Activated CD4-positive, alpha-beta T cell treated with anti-CD3 and anti-CD28 coated beads, Interleukin-2, Interleukin-4, amounts not matched to agents 100 ng/mL and 50 ng/mL, durations not matched to agents 16 hours and 8 hours (primary cell): ENCODE measurements around the gene FZD7.

ENCODE experiments used
- DNase-seq: peaks from one replicate; pipeline ENCODE4 v3.0.0-alpha.2; 2020; ENCODE audit warnings: low spot score

The FZD7 gene

DNA sequence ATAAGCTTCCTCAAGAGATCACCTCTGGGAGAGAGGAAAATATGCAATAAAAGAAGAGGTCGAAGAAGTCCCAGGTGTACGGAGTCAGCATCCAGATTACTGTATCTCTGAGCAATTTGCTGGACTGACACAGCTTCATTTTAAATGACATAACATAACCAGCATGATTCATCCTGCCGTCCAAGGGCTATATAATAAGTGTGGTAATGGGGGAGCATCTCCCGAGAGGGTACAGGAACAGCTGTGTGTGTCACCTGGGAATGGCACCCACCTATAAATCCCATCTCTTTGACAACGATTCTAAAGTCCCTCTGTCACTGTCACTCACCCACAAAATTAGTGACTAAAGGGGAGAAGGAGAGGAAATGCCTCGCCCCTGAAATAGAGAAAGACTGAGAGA is 19.3 kb upstream of the FZD7 start:
- DNase-seq, result no peak

GRCh38 chr2:202014759-202015211 is 18.9 kb upstream of the FZD7 start:
- DNase-seq, result no peak

- DNase-seq, result no peak
These were observed 18.2 kb upstream of the FZD7 start for GRCh38 chr2:202015471-202015870.

GRCh38 chr2:202016579-202017227 is 17.0 kb upstream of the FZD7 start:
- no peak for DNase-seq

DNA sequence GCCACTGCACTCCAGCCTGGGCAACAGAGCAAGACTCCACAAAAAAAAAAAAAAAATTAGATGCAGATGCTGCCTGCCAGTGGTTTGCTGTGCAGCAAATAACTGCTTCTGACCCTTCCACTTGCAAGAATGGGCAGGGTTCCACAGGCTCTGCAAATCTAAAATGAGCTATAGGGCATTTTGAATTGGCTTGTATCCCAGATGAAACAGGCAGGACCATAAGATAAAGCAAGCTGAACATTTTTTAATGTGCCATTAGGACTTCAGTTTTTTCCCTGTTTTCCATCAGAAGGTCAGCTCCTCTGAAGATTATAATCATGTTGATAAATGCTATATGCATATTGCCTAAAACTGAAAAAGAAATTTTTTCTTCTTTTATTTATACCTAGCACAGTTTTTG is 15.7 kb upstream of the FZD7 start:
- no peak for DNase-seq

- DNase-seq, result no peak
These were observed 14.7 kb upstream of the FZD7 start for GRCh38 chr2:202018950-202019349.

DNA sequence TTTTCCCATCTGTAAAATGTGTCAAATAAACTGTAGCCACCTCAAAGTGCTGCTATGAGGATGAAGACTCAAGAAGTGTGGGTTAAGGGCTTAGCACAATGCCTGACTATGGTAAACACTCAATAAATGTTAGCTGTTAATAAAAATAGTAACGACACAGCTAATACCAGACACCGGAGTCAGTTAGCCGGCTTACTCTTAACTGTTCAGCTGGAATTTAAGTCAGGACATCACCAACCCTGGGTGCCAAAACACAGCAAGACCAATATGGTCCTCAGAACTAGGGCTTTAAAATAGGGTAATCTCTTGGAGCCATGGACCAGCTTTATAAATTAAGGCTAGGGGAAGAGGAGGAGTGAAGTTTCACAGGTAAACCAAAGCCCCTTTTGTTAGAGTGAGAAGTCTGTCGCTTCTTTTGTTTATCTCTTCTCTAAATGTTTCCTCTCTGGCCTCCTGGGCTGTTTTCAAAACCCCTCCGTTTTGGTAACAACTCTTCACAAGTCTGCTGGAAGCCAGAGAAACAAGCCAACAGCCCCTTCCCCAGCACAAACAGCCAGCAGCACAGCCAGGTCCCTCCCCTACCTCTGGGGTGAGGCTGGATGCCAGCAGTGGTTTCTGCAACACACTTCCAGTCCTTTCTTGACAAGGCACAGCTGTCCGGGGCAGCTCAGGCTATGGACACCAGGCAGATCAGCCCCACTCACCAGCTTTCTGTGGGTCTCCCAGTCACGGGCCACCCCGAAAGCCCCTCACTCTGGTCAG is 13.8 kb upstream of the FZD7 start:
- DNase-seq, result no peak

- DNase-seq, result no peak
These were observed 10.9 kb upstream of the FZD7 start for GRCh38 chr2:202022755-202023154.

DNA sequence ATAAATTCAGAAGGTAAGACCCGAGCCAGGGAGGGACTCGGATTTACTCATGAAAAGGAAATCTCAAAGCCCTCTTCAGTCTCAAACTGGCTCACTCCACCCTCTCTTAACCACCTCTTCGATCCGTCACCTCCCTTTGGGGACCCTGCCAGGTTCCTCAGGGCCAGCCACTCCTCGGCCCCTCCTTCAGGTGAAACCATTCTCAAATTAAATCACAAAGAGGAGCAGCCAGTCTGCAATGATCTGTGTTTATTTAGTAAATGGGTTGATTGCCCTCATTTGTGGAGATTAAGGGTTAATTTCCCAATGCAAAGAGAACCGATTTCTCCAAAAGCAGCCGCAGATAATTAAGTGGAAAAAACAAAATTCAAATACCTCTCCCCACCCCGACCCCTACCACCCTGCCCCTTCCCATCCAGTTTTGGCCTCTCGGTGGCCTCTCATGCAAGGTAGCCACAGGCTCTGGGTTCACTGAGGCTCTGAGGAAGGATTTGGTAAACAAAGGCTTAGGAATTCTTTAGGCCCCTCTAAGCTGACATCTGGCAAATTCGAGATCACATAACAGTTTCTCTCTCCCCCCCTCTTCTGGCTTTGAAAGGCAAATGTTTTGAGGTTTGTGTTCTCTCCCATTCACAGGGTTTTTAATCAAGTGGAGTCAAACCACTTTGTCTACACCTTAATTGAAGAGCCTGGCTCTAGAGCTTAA is 10.3 kb upstream of the FZD7 start:
- no peak for DNase-seq

- DNase-seq, result no peak
These were observed 9.8 kb upstream of the FZD7 start for GRCh38 chr2:202023904-202024266.

DNA sequence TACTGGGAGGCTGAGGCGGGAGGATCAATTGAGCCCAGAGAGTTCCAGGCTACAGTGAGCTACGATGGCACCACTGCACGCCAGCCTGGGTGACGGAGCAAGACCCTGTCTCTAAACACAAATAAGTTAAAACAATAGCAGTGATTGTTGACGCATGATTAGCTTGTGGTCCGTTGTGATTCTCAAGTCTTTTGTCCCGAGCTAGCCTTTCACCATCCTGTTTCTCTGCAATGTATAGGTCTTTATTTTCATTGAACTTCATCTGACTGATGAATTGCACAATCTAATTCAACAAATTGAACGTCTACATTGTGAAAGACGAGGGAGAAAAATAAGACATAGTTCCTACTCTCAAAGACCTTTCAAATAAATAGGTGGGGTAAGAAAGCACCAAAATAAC is 8.8 kb upstream of the FZD7 start:
- no peak for DNase-seq

- no peak for DNase-seq
These were observed 7.8 kb upstream of the FZD7 start for GRCh38 chr2:202025816-202026215.

GRCh38 chr2:202026507-202026906 is 7.1 kb upstream of the FZD7 start:
- DNase-seq, result no peak

- no peak for DNase-seq
These were observed 3.0 kb upstream of the FZD7 start for GRCh38 chr2:202030691-202031090.

- no peak for DNase-seq
These were observed 2.3 kb upstream of the FZD7 start for GRCh38 chr2:202031246-202031951.

DNA sequence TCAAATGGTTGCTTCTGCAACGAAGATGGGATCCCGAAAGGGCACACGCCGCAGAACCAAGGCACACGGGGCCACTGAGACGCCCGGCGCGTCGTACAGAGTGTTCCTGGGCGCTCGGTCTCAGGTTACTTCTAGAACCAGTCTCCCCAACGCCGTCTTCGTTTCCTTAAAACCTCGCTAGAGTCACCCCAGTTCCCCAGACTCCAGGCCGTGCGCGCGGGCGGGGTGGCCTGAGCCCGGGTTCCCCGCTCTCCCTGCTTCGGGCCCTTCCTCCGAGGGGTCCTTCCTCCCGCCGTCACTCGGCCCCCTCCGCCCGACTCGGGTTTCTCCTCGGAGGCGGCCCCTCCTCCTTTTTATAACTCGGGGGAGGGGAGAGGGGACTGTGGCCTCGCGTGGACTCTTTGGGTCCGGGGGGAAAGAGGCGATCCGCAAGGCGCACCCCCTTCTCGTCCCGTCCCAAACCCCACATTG is 774 bp upstream of the FZD7 start:
- DNase-seq, result peak; percentile 3

- DNase-seq, result peak; percentile 6
These were observed 814 bp downstream of the FZD7 start for GRCh38 chr2:202034249-202035088.

DNA sequence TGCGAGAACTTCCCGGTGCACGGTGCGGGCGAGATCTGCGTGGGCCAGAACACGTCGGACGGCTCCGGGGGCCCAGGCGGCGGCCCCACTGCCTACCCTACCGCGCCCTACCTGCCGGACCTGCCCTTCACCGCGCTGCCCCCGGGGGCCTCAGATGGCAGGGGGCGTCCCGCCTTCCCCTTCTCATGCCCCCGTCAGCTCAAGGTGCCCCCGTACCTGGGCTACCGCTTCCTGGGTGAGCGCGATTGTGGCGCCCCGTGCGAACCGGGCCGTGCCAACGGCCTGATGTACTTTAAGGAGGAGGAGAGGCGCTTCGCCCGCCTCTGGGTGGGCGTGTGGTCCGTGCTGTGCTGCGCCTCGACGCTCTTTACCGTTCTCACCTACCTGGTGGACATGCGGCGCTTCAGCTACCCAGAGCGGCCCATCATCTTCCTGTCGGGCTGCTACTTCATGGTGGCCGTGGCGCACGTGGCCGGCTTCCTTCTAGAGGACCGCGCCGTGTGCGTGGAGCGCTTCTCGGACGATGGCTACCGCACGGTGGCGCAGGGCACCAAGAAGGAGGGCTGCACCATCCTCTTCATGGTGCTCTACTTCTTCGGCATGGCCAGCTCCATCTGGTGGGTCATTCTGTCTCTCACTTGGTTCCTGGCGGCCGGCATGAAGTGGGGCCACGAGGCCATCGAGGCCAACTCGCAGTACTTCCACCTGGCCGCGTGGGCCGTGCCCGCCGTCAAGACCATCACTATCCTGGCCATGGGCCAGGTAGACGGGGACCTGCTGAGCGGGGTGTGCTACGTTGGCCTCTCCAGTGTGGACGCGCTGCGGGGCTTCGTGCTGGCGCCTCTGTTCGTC is 1.7 kb downstream of the FZD7 start:
- peak; percentile 22 for DNase-seq

DNA sequence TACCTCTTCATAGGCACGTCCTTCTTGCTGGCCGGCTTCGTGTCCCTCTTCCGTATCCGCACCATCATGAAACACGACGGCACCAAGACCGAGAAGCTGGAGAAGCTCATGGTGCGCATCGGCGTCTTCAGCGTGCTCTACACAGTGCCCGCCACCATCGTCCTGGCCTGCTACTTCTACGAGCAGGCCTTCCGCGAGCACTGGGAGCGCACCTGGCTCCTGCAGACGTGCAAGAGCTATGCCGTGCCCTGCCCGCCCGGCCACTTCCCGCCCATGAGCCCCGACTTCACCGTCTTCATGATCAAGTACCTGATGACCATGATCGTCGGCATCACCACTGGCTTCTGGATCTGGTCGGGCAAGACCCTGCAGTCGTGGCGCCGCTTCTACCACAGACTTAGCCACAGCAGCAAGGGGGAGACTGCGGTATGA is 2.3 kb downstream of the FZD7 start:
- DNase-seq, result no peak

DNA sequence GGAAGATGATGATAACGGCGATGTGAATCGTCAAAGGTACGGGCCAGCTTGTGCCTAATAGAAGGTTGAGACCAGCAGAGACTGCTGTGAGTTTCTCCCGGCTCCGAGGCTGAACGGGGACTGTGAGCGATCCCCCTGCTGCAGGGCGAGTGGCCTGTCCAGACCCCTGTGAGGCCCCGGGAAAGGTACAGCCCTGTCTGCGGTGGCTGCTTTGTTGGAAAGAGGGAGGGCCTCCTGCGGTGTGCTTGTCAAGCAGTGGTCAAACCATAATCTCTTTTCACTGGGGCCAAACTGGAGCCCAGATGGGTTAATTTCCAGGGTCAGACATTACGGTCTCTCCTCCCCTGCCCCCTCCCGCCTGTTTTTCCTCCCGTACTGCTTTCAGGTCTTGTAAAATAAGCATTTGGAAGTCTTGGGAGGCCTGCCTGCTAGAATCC is 3.0 kb downstream of the FZD7 start:
- no peak for DNase-seq
